Choroid plexus epithelial cell (primary cell): ENCODE measurements around the gene JOSD1.

Experiments
- DNase-seq: peaks from one replicate; pipeline ENCODE4 v3.0.0-alpha.2; 2010; ENCODE audit warnings: low read depth
- H3K4me3 ChIP-seq: 2 replicates; pipeline ENCODE4 v1.5.1; 2011; ENCODE audit warnings: low read depth, mild to moderate bottlenecking, control low read depth, low read length, moderate library complexity
- TF ChIP-seq, protein P1 (sequence below): conservative IDR thresholded peaks from 2 replicates; pipeline ENCODE4 v1.5.1; 2011; ENCODE audit warnings: low read depth, mild to moderate bottlenecking, control low read depth, inconsistent platforms, low read length, moderate library complexity

Gene JOSD1

DNA sequence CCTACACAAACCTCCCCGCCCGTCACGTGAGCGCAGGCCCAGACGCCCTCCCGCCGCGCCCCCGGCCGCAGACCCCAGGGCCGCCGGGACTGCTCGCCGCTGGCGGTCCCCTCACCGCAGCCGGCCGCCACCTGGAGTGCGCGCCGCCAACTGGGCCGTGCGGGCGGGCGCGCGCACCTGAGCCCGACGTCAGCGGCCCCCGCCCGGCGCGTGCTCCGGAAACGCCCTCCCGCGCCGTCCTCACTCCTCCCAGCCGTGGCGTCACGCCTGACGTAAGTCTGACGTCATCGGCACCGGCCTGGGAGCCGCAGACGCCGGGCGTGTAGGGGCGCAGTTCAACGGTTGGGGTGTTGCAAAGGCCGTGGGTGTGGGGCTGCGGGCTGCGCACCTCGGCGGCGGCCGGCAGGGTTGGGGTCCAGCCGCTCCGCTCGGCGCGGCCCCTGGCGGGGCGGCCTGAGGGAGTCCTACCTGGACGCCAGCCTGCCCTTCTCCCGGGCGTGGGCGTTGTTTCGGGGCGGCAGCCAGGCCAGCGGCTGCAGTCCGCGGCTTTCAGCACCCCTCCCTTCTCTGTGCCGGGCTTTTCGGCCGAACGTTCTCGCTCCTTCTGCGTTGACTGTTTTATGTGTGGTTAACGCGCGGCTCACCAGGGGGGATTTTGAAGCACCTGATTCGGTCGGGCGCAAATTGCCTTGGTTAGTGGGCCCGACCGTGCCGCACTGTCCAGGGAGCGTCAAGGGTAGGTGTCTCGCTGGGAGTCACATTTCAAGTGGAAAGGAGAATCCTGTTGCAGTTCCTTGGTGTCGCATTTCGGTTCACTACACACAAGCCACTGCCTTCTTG, at the start of gene JOSD1:
Gene JOSD1, minus strand, starts transcription at position 155 of the 840 bp plus-strand sequence. CDS start 956 bp downstream, outside the sequence.
- TF ChIP-seq, protein P1, sequence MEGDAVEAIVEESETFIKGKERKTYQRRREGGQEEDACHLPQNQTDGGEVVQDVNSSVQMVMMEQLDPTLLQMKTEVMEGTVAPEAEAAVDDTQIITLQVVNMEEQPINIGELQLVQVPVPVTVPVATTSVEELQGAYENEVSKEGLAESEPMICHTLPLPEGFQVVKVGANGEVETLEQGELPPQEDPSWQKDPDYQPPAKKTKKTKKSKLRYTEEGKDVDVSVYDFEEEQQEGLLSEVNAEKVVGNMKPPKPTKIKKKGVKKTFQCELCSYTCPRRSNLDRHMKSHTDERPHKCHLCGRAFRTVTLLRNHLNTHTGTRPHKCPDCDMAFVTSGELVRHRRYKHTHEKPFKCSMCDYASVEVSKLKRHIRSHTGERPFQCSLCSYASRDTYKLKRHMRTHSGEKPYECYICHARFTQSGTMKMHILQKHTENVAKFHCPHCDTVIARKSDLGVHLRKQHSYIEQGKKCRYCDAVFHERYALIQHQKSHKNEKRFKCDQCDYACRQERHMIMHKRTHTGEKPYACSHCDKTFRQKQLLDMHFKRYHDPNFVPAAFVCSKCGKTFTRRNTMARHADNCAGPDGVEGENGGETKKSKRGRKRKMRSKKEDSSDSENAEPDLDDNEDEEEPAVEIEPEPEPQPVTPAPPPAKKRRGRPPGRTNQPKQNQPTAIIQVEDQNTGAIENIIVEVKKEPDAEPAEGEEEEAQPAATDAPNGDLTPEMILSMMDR: no peak
- DNase-seq: peak; percentile 95

DNA sequence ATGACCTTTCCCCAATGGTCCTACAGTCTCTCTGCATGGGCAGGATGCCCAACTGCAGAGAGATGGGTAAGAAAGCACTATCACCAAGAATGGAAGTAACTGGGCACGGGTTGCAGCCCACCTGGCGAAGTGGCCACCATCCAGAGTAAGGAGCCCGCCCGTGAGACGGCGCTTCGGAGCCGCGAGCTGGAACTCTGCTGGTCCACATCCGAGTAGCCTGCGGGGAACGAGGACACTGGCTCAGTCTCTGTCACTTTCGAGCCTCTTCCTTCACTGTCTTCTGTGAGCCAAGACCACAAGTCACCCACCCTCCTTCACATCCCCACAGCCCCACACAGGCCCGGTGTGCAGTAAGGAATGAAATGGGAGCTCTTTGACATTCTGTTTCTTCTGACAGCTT, 49.4 kb upstream of the JOSD1 start:
- no peak overlapping the region for H3K4me3 ChIP-seq
- TF ChIP-seq, protein P1: no peak
- no peak for DNase-seq

More for the DNA sequence above, at the start of gene JOSD1:
- H3K4me3 ChIP-seq: peak within 1 kb of the TSS; percentile 82

DNA sequence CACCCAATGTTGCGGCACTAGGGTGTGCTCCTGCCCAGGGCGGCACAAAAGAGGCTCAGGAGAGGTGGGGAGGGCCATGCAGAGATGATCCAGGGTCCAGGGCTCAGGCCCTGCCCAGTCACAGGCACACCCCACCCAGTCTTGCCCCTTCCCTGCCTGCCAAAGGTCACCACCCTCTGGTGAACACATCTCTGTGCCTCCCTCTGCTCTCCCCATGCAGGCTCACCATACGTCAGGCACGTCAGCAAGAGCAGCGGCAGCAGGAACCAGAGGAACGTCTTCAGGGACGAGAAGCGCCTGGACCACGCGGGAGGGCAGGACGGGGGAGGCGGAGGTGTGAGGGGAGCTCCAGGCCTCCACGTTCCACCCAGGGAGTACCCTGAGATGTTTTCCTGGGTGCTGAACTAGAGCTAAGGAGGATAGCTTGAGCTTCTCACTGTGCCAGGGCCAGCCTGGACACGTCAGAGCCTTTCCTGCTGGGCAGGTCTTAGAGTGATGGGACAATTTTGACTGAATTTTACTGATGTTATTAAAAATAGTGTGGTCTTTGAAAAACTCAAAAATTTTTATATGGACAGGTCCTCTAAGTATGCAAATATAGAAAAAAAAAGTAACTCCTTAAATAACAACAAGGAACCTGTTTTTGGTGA, 47.9 kb upstream of the JOSD1 start:
- TF ChIP-seq, protein P1: no peak
- H3K4me3 ChIP-seq: no peak overlapping the region
- DNase-seq: no peak

DNA sequence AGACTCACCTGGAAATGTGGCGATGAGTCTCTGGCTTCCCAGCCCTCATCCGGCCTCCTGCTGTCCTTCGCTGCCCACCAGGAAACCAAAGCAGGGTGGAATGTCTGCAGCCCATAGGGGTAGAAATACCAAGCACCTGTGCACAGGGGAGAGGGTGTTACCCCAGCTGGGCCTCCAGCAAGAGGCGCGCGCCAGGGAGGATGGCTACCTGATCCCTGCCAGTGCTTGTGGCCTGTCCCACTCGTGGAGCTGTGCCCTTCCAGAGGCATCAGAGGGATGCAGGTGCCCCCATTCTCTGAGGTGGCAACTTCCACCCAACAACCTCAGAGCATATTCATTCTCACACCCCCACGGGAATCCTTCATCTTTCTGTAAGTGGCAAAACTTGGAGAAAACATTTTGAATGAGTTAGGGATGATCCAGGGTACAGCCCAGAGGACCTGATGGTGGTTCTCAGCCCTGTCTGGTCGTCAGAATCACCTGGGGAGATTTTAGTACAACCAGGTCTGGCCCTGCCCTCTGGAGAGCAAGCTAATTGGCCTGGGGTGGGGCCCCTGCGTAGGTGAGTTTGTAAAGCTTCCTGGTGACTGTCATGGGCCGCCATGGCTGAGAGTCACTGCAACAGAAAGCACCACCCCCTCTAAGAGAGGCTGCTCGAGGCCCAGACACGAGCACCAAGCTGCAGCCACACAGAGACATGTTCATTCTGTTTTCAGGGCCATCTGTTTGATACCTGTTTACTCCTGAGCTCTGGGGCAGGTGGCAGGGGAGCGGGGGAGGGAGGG, 45.1 kb upstream of the JOSD1 start:
- no peak overlapping the region for H3K4me3 ChIP-seq
- TF ChIP-seq, protein P1: no peak
- DNase-seq: no peak

DNA sequence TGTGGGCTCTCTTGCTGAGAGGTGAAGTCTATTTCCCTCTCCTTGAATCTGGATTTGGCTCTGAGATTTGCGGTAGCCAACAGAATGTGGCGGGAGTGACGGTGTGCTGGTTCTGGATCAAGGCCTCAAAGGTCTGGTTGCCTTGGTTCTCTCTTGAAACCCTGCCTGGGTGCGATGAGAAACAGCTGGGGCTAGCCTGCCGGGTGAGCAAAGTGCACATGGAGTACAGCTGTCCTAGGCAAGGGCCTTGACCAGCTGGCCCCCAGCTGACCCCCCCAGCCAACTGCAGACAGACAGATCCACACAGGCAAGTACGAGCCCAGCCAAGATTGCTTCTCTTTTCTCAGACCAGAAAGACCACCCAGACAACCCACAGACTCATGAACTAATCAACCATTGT, 44.2 kb upstream of the JOSD1 start:
- no peak for DNase-seq
- TF ChIP-seq, protein P1: no peak
- no peak overlapping the region for H3K4me3 ChIP-seq

DNA sequence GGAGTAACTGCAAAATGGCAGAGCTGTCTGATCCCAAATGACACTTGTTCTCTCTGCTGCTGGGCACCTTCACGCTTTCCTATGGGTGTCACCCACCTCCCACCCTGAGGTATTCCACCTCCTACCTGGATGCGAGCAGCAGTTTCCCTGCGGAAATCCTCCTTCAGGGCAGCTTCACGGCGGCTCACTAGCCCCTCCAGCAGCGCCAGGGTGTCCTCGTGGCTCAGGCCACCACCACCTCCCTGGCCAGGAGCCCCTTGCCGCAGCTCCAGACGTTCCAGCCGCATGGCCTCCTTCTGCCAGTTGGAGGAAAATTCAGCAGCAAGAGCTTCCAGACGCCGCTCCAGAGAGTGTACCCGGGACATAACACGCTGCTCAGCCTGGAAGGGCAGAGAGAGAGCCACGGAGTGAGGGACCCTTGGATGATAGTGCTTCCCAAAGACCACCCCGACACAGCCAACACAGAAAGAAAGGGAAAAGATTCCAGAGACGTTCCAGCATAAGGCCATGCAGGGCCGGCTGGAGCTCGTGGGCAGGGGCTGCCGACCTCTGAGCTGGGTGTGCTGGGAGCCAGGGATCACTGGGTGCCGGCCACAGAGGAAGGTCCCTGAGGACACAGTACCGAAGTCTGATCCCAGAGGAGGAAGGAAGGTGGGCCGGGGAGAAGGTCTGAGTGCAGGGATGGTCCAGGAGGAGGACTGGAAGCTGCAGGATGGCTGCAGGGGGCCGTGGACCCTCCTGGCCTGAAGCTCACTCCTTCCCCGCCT, 41.6 kb upstream of the JOSD1 start:
- no peak for DNase-seq
- TF ChIP-seq, protein P1: no peak
- no peak overlapping the region for H3K4me3 ChIP-seq
